GM21786 (cell line): ENCODE results near the gene RAPSN.

Source experiments
- ATAC-seq: cut with Tn5 transposase; IDR thresholded peaks from one replicate; pipeline ENCODE4 v1.9.1; 2021; ENCODE audit not compliant: unreplicated experiment

The RAPSN gene

GRCh38 chr11:47435687-47436086 is 13.2 kb downstream of the RAPSN start:
- ATAC-seq, result no peak

GRCh38 chr11:47434011-47434786 is 14.7 kb downstream of the RAPSN start:
- no peak for ATAC-seq

- ATAC-seq, result no peak
Observed at GRCh38 chr11:47433157-47433556, 15.8 kb downstream of the RAPSN start.

- no peak for ATAC-seq
Observed at GRCh38 chr11:47431356-47432083, 17.4 kb downstream of the RAPSN start.

- no peak for ATAC-seq
Observed at GRCh38 chr11:47430524-47430923, 18.4 kb downstream of the RAPSN start.

- ATAC-seq, result peak; percentile 91
Observed at GRCh38 chr11:47426062-47426956, 22.6 kb downstream of the RAPSN start, which contains the start of gene PSMC3. PSMC3 (minus strand) TSS chr11:47426439; CDS start chr11:47426279, 160 bp downstream.

GRCh38 chr11:47425611-47426010 is 23.3 kb downstream of the RAPSN start:
- ATAC-seq, result no peak

- ATAC-seq, result no peak
Observed at GRCh38 chr11:47418454-47419259, 30.3 kb downstream of the RAPSN start.

- ATAC-seq, result no peak
Observed at GRCh38 chr11:47417712-47418111, 31.2 kb downstream of the RAPSN start.

GRCh38 chr11:47415949-47416472 is 32.9 kb downstream of the RAPSN start:
- no peak for ATAC-seq

- no peak for ATAC-seq
Observed at GRCh38 chr11:47415091-47415854, 33.7 kb downstream of the RAPSN start.

- no peak for ATAC-seq
Observed at GRCh38 chr11:47414685-47415070, 34.3 kb downstream of the RAPSN start.

GRCh38 chr11:47413908-47414684 is 34.8 kb downstream of the RAPSN start:
- ATAC-seq, result no peak

GRCh38 chr11:47413351-47413750 is 35.6 kb downstream of the RAPSN start:
- no peak for ATAC-seq

GRCh38 chr11:47411884-47412746 is 36.8 kb downstream of the RAPSN start:
- no peak for ATAC-seq

- no peak for ATAC-seq
Observed at GRCh38 chr11:47410370-47411264, 38.3 kb downstream of the RAPSN start.
